Esophagus squamous epithelium (tissue), 5 donors: ENCODE results near the gene VWA1. TPM values are rescaled to one million over a fixed set of nuclear protein-coding genes. Genes with fewer than 3 reads are reported as not detected.
"Not testable (repeated sequence)": the region's sequence is repeated elsewhere in the genome, so short reads cannot be mapped to it uniquely, and the experiment has no call there.

ENCODE experiments used
- DNase-seq: peaks from one replicate; lab custom pipeline; 2025; lab: John Stamatoyannopoulos, UW
- H3K27ac ChIP-seq, 4 donors: fragments of 200-600 bp; sonication (generic); one replicate each; pipeline ENCODE4 v1.5.1; 2016 to 2019; ENCODE audit warnings: mild to moderate bottlenecking in 1 of 4
- H3K27me3 ChIP-seq, 4 donors: fragments of 200-600 bp; sonication (generic); 1 replicate in 3 of 4; 2 replicates in 1 of 4; pipeline versions ENCODE4 v1.5.1 to v1.6.0; 2017 to 2021; ENCODE audit warnings: antibody characterized with exemption in 1 of 4
- H3K36me3 ChIP-seq, 3 donors: fragments of 200-600 bp; sonication (generic); one replicate each; pipeline ENCODE4 v1.5.1; 2016 to 2019
- H3K4me1 ChIP-seq, 3 donors: fragments of 200-600 bp; sonication (generic); one replicate each; pipeline ENCODE4 v1.5.1; 2017 to 2019
- H3K4me3 ChIP-seq, 4 donors: fragments of 200-600 bp; sonication (generic); 1 replicate in 3 of 4; 2 replicates in 1 of 4; pipeline ENCODE4 v1.5.1; 2016 to 2019; ENCODE audit warnings: mild to moderate bottlenecking in 2 of 4, moderate library complexity in 1 of 4
- H3K9me3 ChIP-seq, 3 donors: fragments of 200-600 bp; sonication (generic); one replicate each; pipeline ENCODE4 v1.5.1; 2016 to 2019
- POLR2A ChIP-seq, 4 donors: fragments of 450-650 bp; IDR thresholded peaks; one replicate each; pipeline ENCODE4 v1.6.1; 2017; ENCODE audit warnings: antibody characterized with exemption in 4 of 4, mild to moderate bottlenecking in 4 of 4, moderate library complexity in 3 of 4
- WGBS, 2 donors: methylation state at CpG; one replicate each; pipeline ENCODE4 v1.1.5; 2018; 5-methylcytosine and 5-hydroxymethylcytosine counted together
- intact Hi-C: fragments of 100-400 bp; cut with DNase I; formaldehyde crosslinking; loops from one replicate; pipeline ENCODE4 v1.15.0; 2022
- total RNA-seq, 4 donors: library from RNA; depleted of rRNA; stranded (reverse); fragments of >200 nt; gene quantifications; one replicate each; pipeline ENCODE4 v1.1.0, GENCODE V29; 2016
- TF ChIP-seq, protein P1 (sequence below), 6 experiments: fragments of 450-650 bp in 4 of 6; fragments of 200-600 bp in 2 of 6; sonication (generic) in 2 of 6; IDR thresholded peaks; one replicate each; pipeline ENCODE4 v1.5.1; 2016 to 2019; ENCODE audit warnings: antibody characterized with exemption in 6 of 6, mild to moderate bottlenecking in 4 of 6, moderate library complexity in 4 of 6
- donor health status: DM: yes; HTN: yes; CAD: no.

The VWA1 gene
- total RNA-seq, 4 donors from 2014 or later: 20.0 to 55.0 (median 34.6) TPM

DNA sequence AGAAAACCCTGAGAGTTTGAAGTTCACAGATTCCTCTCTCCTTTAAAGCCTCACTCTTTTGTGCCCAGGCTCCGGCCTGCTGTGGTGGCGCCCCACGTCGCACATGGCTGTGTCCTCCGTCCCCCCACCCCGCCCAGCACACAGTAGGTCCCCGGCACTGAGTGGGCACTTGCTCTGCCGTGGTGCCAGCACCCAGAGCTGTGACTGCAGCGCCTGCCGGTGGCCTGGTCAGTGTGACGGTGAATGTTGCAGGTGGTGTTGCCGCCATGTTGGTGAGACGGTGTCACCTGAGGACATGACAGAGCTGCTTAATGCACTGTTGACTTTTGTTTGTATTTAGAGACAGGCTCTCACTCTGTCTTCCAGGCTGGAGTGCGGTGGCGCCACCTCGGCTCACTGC, 17.4 kb downstream of the VWA1 start:
- TF ChIP-seq, protein P1, sequence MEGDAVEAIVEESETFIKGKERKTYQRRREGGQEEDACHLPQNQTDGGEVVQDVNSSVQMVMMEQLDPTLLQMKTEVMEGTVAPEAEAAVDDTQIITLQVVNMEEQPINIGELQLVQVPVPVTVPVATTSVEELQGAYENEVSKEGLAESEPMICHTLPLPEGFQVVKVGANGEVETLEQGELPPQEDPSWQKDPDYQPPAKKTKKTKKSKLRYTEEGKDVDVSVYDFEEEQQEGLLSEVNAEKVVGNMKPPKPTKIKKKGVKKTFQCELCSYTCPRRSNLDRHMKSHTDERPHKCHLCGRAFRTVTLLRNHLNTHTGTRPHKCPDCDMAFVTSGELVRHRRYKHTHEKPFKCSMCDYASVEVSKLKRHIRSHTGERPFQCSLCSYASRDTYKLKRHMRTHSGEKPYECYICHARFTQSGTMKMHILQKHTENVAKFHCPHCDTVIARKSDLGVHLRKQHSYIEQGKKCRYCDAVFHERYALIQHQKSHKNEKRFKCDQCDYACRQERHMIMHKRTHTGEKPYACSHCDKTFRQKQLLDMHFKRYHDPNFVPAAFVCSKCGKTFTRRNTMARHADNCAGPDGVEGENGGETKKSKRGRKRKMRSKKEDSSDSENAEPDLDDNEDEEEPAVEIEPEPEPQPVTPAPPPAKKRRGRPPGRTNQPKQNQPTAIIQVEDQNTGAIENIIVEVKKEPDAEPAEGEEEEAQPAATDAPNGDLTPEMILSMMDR (IDR thresholded peaks at IDR 0.05): no peak
- no peak for TF ChIP-seq POLR2A (IDR thresholded peaks at IDR 0.05)
- WGBS, 2 donors: 93 to 95% methylated on average over 8 to 12 of the region's 16 CpGs
- intact Hi-C loops: no loop called here
- H3K4me1 ChIP-seq: peaks cover 0 to 7% (median 0%) of the 10 kb centered on the region in 3 donors
- DNase-seq: no peak
- H3K4me3 ChIP-seq: no peak overlapping the region
- no peak overlapping the region for H3K27ac ChIP-seq
- H3K9me3 ChIP-seq: no peaks in the 10 kb centered on the region
- H3K36me3 ChIP-seq: no peaks in the 10 kb centered on the region
- H3K27me3 ChIP-seq: no peaks in the 10 kb centered on the region

DNA sequence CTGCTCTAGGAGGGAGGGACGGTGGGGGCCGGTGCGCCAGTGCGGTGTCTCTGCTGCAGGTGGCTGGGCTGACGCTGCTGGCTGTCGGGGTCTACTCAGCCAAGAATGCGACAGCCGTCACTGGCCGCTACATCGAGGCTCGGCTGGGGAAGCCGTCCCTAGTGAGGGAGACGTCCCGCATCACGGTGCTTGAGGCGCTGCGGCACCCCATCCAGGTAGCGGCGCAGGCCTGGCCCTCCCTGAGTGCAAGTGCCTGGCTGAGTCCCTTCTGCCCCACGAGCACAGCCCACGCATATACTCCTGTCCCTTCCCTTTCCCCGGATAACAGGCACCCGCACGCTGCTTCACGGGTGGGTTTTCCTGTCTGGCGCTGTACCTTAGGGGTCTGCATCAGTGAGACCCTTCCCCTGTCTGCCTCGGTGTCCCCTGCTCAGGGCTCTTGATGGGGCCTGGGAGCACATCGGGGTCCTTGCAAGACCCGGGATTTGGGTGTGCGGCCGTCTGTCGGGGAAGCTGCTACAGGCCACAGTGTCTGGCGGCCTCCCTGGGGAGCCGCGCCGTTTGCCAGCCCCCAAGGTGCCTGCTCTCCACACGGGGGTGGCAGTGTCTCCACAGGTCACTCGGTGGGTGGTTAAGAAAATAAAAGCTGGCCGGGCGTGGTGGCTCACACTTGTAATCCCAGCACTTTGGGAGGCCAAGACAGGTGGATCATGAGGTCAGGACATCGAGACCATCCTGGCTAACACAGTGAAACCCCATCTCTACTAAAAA, 19.0 kb downstream of the VWA1 start:
- H3K4me1 ChIP-seq, H3K36me3 ChIP-seq, H3K27me3 ChIP-seq, DNase-seq, intact Hi-C loops, H3K4me3 ChIP-seq, H3K9me3 ChIP-seq, H3K27ac ChIP-seq: not testable (repeated sequence)
- 80 to 86% methylated on average over 3 to 11 of the region's 41 CpGs for WGBS, 2 donors

DNA sequence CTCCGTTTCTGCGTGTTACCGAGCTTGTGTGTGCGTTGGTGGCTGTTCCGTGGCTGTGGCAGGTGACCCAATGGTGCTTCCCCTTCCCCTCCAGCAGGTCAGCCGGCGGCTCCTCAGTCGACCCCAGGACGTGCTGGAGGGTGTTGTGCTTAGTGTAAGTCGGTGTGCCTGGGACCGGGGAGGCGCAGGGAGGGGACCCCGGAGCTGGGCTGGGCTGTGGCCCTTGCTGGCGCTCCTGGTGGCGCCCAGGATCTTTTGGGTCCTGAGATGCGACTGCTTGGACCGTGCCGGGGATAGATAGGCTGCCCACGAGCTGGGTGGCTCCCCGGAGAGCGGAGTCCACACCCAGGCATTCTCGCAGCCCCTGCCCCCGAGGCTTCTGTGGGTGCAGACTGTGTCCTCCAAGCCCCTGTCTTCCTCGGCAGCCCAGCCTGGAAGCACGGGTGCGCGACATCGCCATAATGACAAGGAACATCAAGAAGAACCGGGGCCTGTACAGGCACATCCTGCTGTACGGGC, 19.9 kb downstream of the VWA1 start:
- intact Hi-C loops: no loop called here
- Histone ChIP-seq H3K36me3 (no peaks in the 10 kb centered on the region), H3K27me3 (peaks cover 0 to 3% (median 0%) of the 10 kb centered on the region in 4 donors), H3K27ac (no peak overlapping the region), H3K9me3 (no peaks in the 10 kb centered on the region), H3K4me3 (no peak overlapping the region), H3K4me1 (peaks cover 0 to 7% (median 0%) of the 10 kb centered on the region in 3 donors)
- no peak for TF ChIP-seq POLR2A (IDR thresholded peaks at IDR 0.05)
- TF ChIP-seq, protein P1 (IDR thresholded peaks at IDR 0.05): no peak
- 77 to 81% methylated on average over 3 to 19 of the region's 30 CpGs for WGBS, 2 donors
- no peak for DNase-seq

DNA sequence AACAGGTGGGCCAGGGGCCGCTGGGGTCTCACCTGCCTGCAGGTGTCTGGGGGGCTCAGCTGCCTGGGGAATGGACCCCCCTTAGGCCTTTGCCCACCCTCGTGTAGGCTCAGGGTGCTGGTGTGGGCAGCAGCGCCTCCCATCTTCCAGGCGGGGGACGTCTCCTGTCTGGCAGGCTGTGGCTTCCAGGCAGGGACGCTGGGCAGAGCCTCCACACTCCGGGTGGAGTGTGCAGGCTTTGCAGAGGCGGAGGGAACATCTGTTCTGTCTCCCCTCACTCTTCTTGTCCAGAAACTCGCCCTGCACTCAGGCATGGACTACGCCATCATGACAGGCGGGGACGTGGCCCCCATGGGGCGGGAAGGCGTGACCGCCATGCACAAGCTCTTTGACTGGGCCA, 20.4 kb downstream of the VWA1 start:
- H3K27me3 ChIP-seq, DNase-seq, H3K27ac ChIP-seq, H3K9me3 ChIP-seq, H3K36me3 ChIP-seq, intact Hi-C loops, H3K4me3 ChIP-seq: not testable (repeated sequence)
- H3K4me1 ChIP-seq: peaks cover 0 to 12% (median 0%) of the 10 kb centered on the region in 3 donors
- WGBS, 2 donors: no CpG with 5 or more reads among the region's 15 CpGs

DNA sequence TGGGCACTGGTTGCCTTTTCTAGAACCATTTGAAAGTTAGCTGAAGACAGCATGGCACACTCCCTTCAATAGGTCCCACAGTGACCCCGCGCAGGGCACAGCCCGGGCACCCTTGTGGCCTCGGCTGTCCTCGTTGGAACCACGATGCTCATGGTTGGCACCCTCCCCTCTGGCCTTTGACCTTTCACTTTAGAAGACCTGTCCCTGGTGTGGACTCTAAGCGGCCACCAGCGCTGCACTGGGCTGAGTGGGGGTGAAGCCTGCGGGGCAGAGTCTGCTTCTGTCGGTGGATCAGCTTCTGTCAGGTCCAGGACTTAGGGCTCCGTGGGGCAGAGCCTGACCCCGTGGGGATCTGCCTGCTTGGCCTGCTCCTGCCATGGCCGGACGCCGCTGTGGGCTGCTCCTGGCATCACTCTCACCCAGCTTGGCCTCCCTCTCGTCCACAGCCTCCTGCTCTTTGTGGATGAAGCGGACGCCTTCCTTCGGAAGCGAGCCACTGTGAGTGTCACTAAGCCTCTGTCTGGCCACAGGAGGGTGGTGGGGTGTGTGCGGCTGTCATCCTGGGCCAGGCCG, 21.3 kb downstream of the VWA1 start:
- H3K27me3 ChIP-seq: peaks cover 0 to 15% (median 0%) of the 10 kb centered on the region in 4 donors
- H3K4me1 ChIP-seq: peaks cover 0 to 19% (median 3%) of the 10 kb centered on the region in 3 donors
- 80 to 89% methylated on average over 1 to 8 of the region's 22 CpGs for WGBS, 2 donors
- H3K9me3 ChIP-seq, DNase-seq, H3K36me3 ChIP-seq, H3K4me3 ChIP-seq, H3K27ac ChIP-seq, intact Hi-C loops: not testable (repeated sequence)

DNA sequence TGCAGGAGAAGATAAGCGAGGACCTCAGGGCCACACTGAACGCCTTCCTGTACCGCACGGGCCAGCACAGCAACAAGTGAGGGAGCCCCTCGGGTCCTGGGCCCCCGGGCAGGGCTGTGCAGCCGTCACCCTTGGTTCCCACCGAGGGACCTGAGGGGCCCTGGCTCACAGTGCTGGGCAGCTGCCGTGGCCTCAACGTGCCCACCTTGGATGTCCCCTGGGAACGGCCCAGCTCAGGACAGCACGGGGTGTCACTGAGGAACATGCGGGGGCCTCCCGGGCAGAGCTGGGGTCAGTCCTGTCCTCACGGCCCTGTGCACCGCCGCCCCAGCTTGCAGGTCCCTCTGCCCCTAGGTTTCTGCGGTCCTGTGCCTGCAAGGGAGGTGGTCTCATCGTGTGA, 23.7 kb downstream of the VWA1 start:
- H3K27me3 ChIP-seq: peaks cover 0 to 15% (median 0%) of the 10 kb centered on the region in 4 donors
- H3K4me3 ChIP-seq, DNase-seq, intact Hi-C loops, H3K36me3 ChIP-seq, H3K9me3 ChIP-seq, H3K27ac ChIP-seq: not testable (repeated sequence)
- no CpG with 5 or more reads among the region's 19 CpGs for WGBS, 2 donors
- H3K4me1 ChIP-seq: peaks cover 0 to 24% (median 4%) of the 10 kb centered on the region in 3 donors

DNA sequence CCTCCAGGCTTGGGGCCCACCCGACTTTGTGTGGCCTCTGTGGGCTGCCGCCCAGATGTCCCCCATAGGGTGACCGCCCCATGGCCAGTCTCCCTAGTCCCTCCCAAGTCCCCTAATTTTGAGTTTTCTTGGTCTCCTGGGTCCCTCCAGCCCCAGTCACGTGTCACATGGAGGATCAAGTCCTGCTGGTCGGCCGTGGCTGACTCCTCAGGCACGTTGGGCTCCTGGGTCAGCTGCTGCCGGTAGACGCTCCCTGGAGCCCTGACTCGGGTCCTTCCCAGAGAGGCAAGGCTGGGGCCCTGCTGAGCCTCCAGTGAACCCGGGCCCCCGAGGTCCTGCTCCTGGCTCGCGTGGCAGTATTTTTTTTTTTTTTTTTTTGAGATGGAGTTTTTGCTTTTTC, 24.2 kb downstream of the VWA1 start:
- DNase-seq, intact Hi-C loops: not testable (repeated sequence)
- 89 to 100% methylated on average over 3 to 10 of the region's 14 CpGs for WGBS, 2 donors

More for the DNA sequence above, 24.2 kb downstream of the VWA1 start:
- H3K4me3 ChIP-seq, H3K9me3 ChIP-seq, H3K36me3 ChIP-seq, H3K27ac ChIP-seq: not testable (repeated sequence)
- H3K4me1 ChIP-seq: peaks cover 0 to 24% (median 4%) of the 10 kb centered on the region in 3 donors
- peaks cover 0 to 15% (median 0%) of the 10 kb centered on the region in 4 donors for H3K27me3 ChIP-seq
